Esophagus squamous epithelium (tissue), 5 donors: ENCODE results near the gene MTFP1. TPM values are rescaled to one million over a fixed set of nuclear protein-coding genes. Genes with fewer than 3 reads are reported as not detected.

Experiments used
- DNase-seq: peaks from one replicate; lab custom pipeline; 2025; lab: John Stamatoyannopoulos, UW
- H3K27ac ChIP-seq, 4 donors: fragments of 200-600 bp; sonication (generic); one replicate each; pipeline ENCODE4 v1.5.1; 2016 to 2019; ENCODE audit warnings: mild to moderate bottlenecking in 1 of 4
- H3K27me3 ChIP-seq, 4 donors: fragments of 200-600 bp; sonication (generic); 1 replicate in 3 of 4; 2 replicates in 1 of 4; pipeline versions ENCODE4 v1.5.1 to v1.6.0; 2017 to 2021; ENCODE audit warnings: antibody characterized with exemption in 1 of 4
- H3K36me3 ChIP-seq, 3 donors: fragments of 200-600 bp; sonication (generic); one replicate each; pipeline ENCODE4 v1.5.1; 2016 to 2019
- H3K4me1 ChIP-seq, 3 donors: fragments of 200-600 bp; sonication (generic); one replicate each; pipeline ENCODE4 v1.5.1; 2017 to 2019
- H3K4me3 ChIP-seq, 4 donors: fragments of 200-600 bp; sonication (generic); 1 replicate in 3 of 4; 2 replicates in 1 of 4; pipeline ENCODE4 v1.5.1; 2016 to 2019; ENCODE audit warnings: mild to moderate bottlenecking in 2 of 4, moderate library complexity in 1 of 4
- H3K9me3 ChIP-seq, 3 donors: fragments of 200-600 bp; sonication (generic); one replicate each; pipeline ENCODE4 v1.5.1; 2016 to 2019
- CTCF ChIP-seq, 6 experiments: fragments of 450-650 bp in 4 of 6; fragments of 200-600 bp in 2 of 6; sonication (generic) in 2 of 6; IDR thresholded peaks; one replicate each; pipeline ENCODE4 v1.5.1; 2016 to 2019; ENCODE audit warnings: antibody characterized with exemption in 6 of 6, mild to moderate bottlenecking in 4 of 6, moderate library complexity in 4 of 6
- POLR2A ChIP-seq, 4 donors: fragments of 450-650 bp; IDR thresholded peaks; one replicate each; pipeline ENCODE4 v1.6.1; 2017; ENCODE audit warnings: antibody characterized with exemption in 4 of 4, mild to moderate bottlenecking in 4 of 4, moderate library complexity in 3 of 4
- WGBS, 2 donors: methylation state at CpG; one replicate each; pipeline ENCODE4 v1.1.5; 2018; 5-methylcytosine and 5-hydroxymethylcytosine counted together
- intact Hi-C: fragments of 100-400 bp; cut with DNase I; formaldehyde crosslinking; loops from one replicate; pipeline ENCODE4 v1.15.0; 2022
- total RNA-seq, 4 donors: library from RNA; depleted of rRNA; stranded (reverse); fragments of >200 nt; gene quantifications; one replicate each; pipeline ENCODE4 v1.1.0, GENCODE V29; 2016
- donor health status: DM: yes; HTN: yes; CAD: no.

MTFP1 gene
- total RNA-seq, 4 donors from 2014 or later = 15.9 to 21.2 (median 19.0) TPM

- intact Hi-C loops = loop anchor here (5.0 kb wide), 1 partner anchor 32 kb away; no protein-coding TSS in a partner anchor
- TF ChIP-seq POLR2A (IDR thresholded peaks at IDR 0.05) (no peak), CTCF (IDR thresholded peaks at IDR 0.05) (peak in 2 of 6 experiments; percentile 7 to 35)
- Histone ChIP-seq H3K4me3 (peak overlapping the region; percentile 63 to 83 (median 70)), H3K4me1 (peaks cover 48 to 73% (median 54%) of the 10 kb centered on the region in 3 donors), H3K36me3 (peaks cover 0 to 29% (median 0%) of the 10 kb centered on the region in 3 donors), H3K27ac (peak overlapping the region; percentile 97 to 99 (median 98)), H3K27me3 (no peaks in the 10 kb centered on the region), H3K9me3 (no peaks in the 10 kb centered on the region)
- WGBS, 2 donors = 29 to 39% methylated on average over 17 of the region's 20 CpGs
- DNase-seq = no peak
These were observed 838 bp upstream of the MTFP1 start for GRCh38 chr22:30424534-30425326.

- Histone ChIP-seq H3K4me3 (peak overlapping the region; percentile 63 to 83 (median 70)), H3K36me3 (peaks cover 0 to 24% (median 0%) of the 10 kb centered on the region in 3 donors), H3K27me3 (no peaks in the 10 kb centered on the region), H3K9me3 (no peaks in the 10 kb centered on the region), H3K4me1 (peaks cover 44 to 67% (median 52%) of the 10 kb centered on the region in 3 donors), H3K27ac (peak overlapping the region; percentile 83 to 99 (median 98))
- WGBS, 2 donors = 6 to 15% methylated on average over 7 to 9 of the region's 9 CpGs
- no peak for DNase-seq
- intact Hi-C loops = loop anchor here (5.0 kb wide), 1 partner anchor 33 kb away; no protein-coding TSS in a partner anchor
- TF ChIP-seq CTCF (IDR thresholded peaks at IDR 0.05) = no peak
- TF ChIP-seq POLR2A (IDR thresholded peaks at IDR 0.05) = no peak
These were observed 297 bp upstream of the MTFP1 start for GRCh38 chr22:30425327-30425615.

GRCh38 chr22:30426388-30427353 is 1.1 kb downstream of the MTFP1 start:
- Histone ChIP-seq H3K36me3 (peaks cover 0 to 24% (median 0%) of the 10 kb centered on the region in 3 donors), H3K9me3 (no peaks in the 10 kb centered on the region), H3K4me3 (peak overlapping the region; percentile 63 to 83 (median 70)), H3K4me1 (peaks cover 30 to 53% (median 45%) of the 10 kb centered on the region in 3 donors), H3K27ac (peak overlapping the region; percentile 83 to 99 (median 98)), H3K27me3 (no peaks in the 10 kb centered on the region)
- DNase-seq = no peak
- intact Hi-C loops = loop anchor here (5.0 kb wide), 1 partner anchor 34 kb away; no protein-coding TSS in a partner anchor
- 15 to 50% methylated on average over 16 to 23 of the region's 29 CpGs for WGBS, 2 donors
- TF ChIP-seq POLR2A (IDR thresholded peaks at IDR 0.05) = no peak
- peak; percentile 27 to 87 (median 79) for TF ChIP-seq CTCF (IDR thresholded peaks at IDR 0.05)

GRCh38 chr22:30427871-30428270 is 2.3 kb downstream of the MTFP1 start:
- no peak overlapping the region for H3K4me3 ChIP-seq
- peaks cover 0 to 24% (median 0%) of the 10 kb centered on the region in 3 donors for H3K36me3 ChIP-seq
- H3K27ac ChIP-seq = no peak overlapping the region
- TF ChIP-seq CTCF (IDR thresholded peaks at IDR 0.05) = no peak
- no peak for TF ChIP-seq POLR2A (IDR thresholded peaks at IDR 0.05)
- DNase-seq = no peak
- 67% methylated on average over 1 of the region's 1 CpG; no CpG with 5 or more reads in 1 of the 2 donors for WGBS, 2 donors
- H3K4me1 ChIP-seq = peaks cover 18 to 41% (median 34%) of the 10 kb centered on the region in 3 donors
- no peaks in the 10 kb centered on the region for H3K27me3 ChIP-seq
- intact Hi-C loops = loop anchor here (5.0 kb wide), 1 partner anchor 36 kb away; no protein-coding TSS in a partner anchor
- no peaks in the 10 kb centered on the region for H3K9me3 ChIP-seq
